Activated CD8-positive, alpha-beta memory T cell treated with anti-CD3 and anti-CD28 coated beads, Interleukin-2, amount 50 U/mL, for 24 hours (primary cell): ENCODE measurements around the gene RNU1-2.
"Not testable (repeated sequence)": the region's sequence is repeated elsewhere in the genome, so short reads cannot be mapped to it uniquely, and the experiment has no call there.

Source experiments
- DNase-seq: peaks from one replicate; pipeline ENCODE4 v3.0.0-alpha.2; 2020; ENCODE audit errors: extremely low read depth

RNU1-2 gene

GRCh38 chr1:16907870-16908758 is 12.3 kb downstream of the RNU1-2 start:
- DNase-seq, result no peak

- not testable (repeated sequence) for DNase-seq
Observed at GRCh38 chr1:16911851-16912721, 16.3 kb downstream of the RNU1-2 start.

- DNase-seq, result not testable (repeated sequence)
Observed at GRCh38 chr1:16912742-16913141, 17.0 kb downstream of the RNU1-2 start.

- DNase-seq, result no peak
Observed at GRCh38 chr1:16913181-16913832, 17.5 kb downstream of the RNU1-2 start.

GRCh38 chr1:16913833-16914662 is 18.3 kb downstream of the RNU1-2 start:
- DNase-seq, result peak; percentile 82

GRCh38 chr1:16914928-16915626 is 19.3 kb downstream of the RNU1-2 start:
- not testable (repeated sequence) for DNase-seq

- no peak for DNase-seq
Observed at GRCh38 chr1:16915627-16915973, 19.8 kb downstream of the RNU1-2 start.

- DNase-seq, result not testable (repeated sequence)
Observed at GRCh38 chr1:16916036-16916880, 20.5 kb downstream of the RNU1-2 start.

- no peak for DNase-seq
Observed at GRCh38 chr1:16918371-16918770, 22.6 kb downstream of the RNU1-2 start.

- not testable (repeated sequence) for DNase-seq
Observed at GRCh38 chr1:16918936-16919665, 23.3 kb downstream of the RNU1-2 start.

GRCh38 chr1:16920951-16921350 is 25.2 kb downstream of the RNU1-2 start:
- no peak for DNase-seq

GRCh38 chr1:16921391-16922185 is 25.8 kb downstream of the RNU1-2 start, which contains the start of gene CROCC:
Gene CROCC, plus strand, starts transcription at chr1:16921931. Its CDS starts 88 bp downstream, at chr1:16922019.
- no peak for DNase-seq

- no peak for DNase-seq
Observed at GRCh38 chr1:16922466-16922865, 26.7 kb downstream of the RNU1-2 start.

- no peak for DNase-seq
Observed at GRCh38 chr1:16922885-16923431, 27.2 kb downstream of the RNU1-2 start.

- DNase-seq, result no peak
Observed at GRCh38 chr1:16924216-16924918, 28.6 kb downstream of the RNU1-2 start.

GRCh38 chr1:16924919-16925477 is 29.2 kb downstream of the RNU1-2 start:
- no peak for DNase-seq
